A549 (cell line): ENCODE data around the gene ANKRD18A. TPM values are rescaled to one million over a fixed set of nuclear protein-coding genes. Genes with fewer than 3 reads are reported as not detected.

Source experiments
- ATAC-seq, 2 experiments: fragments of 200-7000 bp in 1 of 2; fragments of >200 bp in 1 of 2; cut with Nextera tagmentation in 1 of 2; cut with Tn5 transposase in 1 of 2; 3 replicates each; pipeline versions ENCODE4 v1.8.0 to v1.9.1; 2018 to 2020; ENCODE audit warnings: mild to moderate bottlenecking in 1 of 2, moderate library complexity in 1 of 2
- CTCF ChIA-PET: fragments of 300-600 bp; sonication (Branson Sonifier 250); formaldehyde crosslinking; extraction: SDS; loops from one replicate; lab custom pipeline; 2021; ENCODE audit warnings: antibody characterized with exemption, inconsistent platforms; lab: Yijun Ruan, JAX
- POLR2A ChIA-PET: fragments of 350-600 bp; formaldehyde crosslinking; extraction: SDS; loops from one replicate; lab custom pipeline; 2021; ENCODE audit warnings: antibody characterized with exemption, inconsistent platforms; lab: Yijun Ruan, JAX
- DNase-seq, 2 experiments: peaks; one replicate each; pipeline versions ENCODE4 v3.0.0 to v3.0.0-alpha.2; 2011 to 2016; ENCODE audit warnings: low read depth in 1 of 2, low spot score in 1 of 2
- FAIRE-seq: peaks from 2 replicates; lab custom pipeline; 2011; peaks lifted over from hg19 to GRCh38; lab: Jason Lieb, UNC
- H3K27ac ChIP-seq, 2 experiments: fragments of >200 bp; sonication (Bioruptor Twin); formaldehyde crosslinking; 3 replicates each; pipeline ENCODE4 v1.5.1; 2016 to 2017
- H3K4me1 ChIP-seq: fragments of >200 bp; sonication (Bioruptor Twin); formaldehyde crosslinking; 3 replicates; pipeline ENCODE4 v1.6.1; 2016
- H3K4me2 ChIP-seq: fragments of >200 bp; sonication (Bioruptor Twin); formaldehyde crosslinking; 3 replicates; pipeline ENCODE4 v1.6.1; 2016
- H3K4me3 ChIP-seq: fragments of >200 bp; sonication (Bioruptor Twin); formaldehyde crosslinking; 3 replicates; pipeline ENCODE4 v1.5.1; 2016
- H3K9me3 ChIP-seq: fragments of >200 bp; sonication (Bioruptor Twin); formaldehyde crosslinking; 3 replicates; pipeline ENCODE4 v1.6.1; 2016
- BHLHE40 ChIP-seq: IDR thresholded peaks from 2 replicates; pipeline ENCODE4 v1.6.1; 2012; ENCODE audit warnings: low read depth, low read length, inconsistent platforms
- CHD2 ChIP-seq: fragments of 150-350 bp; IDR thresholded peaks from 2 replicates; pipeline ENCODE4 v1.6.1; 2014; ENCODE audit warnings: low read length; ENCODE audit not compliant: partially characterized antibody
- CTCF ChIP-seq: fragments of >200 bp; sonication (Bioruptor Twin); formaldehyde crosslinking; IDR thresholded peaks from 3 replicates; pipeline ENCODE4 v1.5.1; 2016
- E2F6 ChIP-seq: IDR thresholded peaks from 2 replicates; pipeline ENCODE4 v1.6.1; 2012; ENCODE audit warnings: low read depth, borderline replicate concordance
- EHF ChIP-seq: fragments of 250-450 bp; sonication (Bioruptor Pico); IDR thresholded peaks from 2 replicates; pipeline ENCODE4 v1.5.0; 2020; ENCODE audit warnings: mild to moderate bottlenecking
- FOXS1 ChIP-seq: fragments of 250-450 bp; sonication (Bioruptor Pico); IDR thresholded peaks from 2 replicates; pipeline ENCODE4 v1.5.0; 2020; ENCODE audit warnings: mild to moderate bottlenecking, moderate library complexity
- GATA3 ChIP-seq: IDR thresholded peaks from 2 replicates; pipeline ENCODE4 v1.6.1; 2012; ENCODE audit warnings: borderline replicate concordance
- HDAC2 ChIP-seq: fragments of 200-600 bp; sonication (generic); IDR thresholded peaks from 2 replicates; pipeline ENCODE4 v1.6.1; 2016
- HOXB13 ChIP-seq: fragments of 250-450 bp; sonication (Bioruptor Pico); IDR thresholded peaks from 2 replicates; pipeline ENCODE4 v1.5.0; 2020; ENCODE audit warnings: low read depth, mild to moderate bottlenecking, moderate library complexity
- JUN ChIP-seq, 2 experiments: fragments of >200 bp; sonication (Bioruptor Twin); formaldehyde crosslinking; IDR thresholded peaks; 2 replicates in 1 of 2; 3 replicates in 1 of 2; pipeline ENCODE4 v1.6.1; 2016 to 2017
- MYC ChIP-seq: IDR thresholded peaks from 2 replicates; pipeline ENCODE4 v1.6.1; 2012; ENCODE audit warnings: mild to moderate bottlenecking, inconsistent platforms, low read length, improper control_type of control experiment, borderline replicate concordance
- NPAS2 ChIP-seq: fragments of 250-450 bp; sonication (Bioruptor Pico); IDR thresholded peaks from 2 replicates; pipeline ENCODE4 v1.8.0; 2022; ENCODE audit warnings: mild to moderate bottlenecking, moderate library complexity, borderline replicate concordance
- NR3C1 ChIP-seq: fragments of >200 bp; sonication (Bioruptor Twin); formaldehyde crosslinking; IDR thresholded peaks from 3 replicates; pipeline ENCODE4 v1.6.1; 2017
- POLR2AphosphoS2 ChIP-seq: conservative IDR thresholded peaks from 2 replicates; pipeline ENCODE4 v1.6.1; 2012; ENCODE audit warnings: low read length, improper control_type of control experiment, inconsistent platforms
- RAD21 ChIP-seq, 2 experiments: fragments of >200 bp in 1 of 2; sonication (Bioruptor Twin) in 1 of 2; formaldehyde crosslinking in 1 of 2; IDR thresholded peaks in 1 of 2; conservative IDR thresholded peaks in 1 of 2; 2 replicates in 1 of 2; 3 replicates in 1 of 2; pipeline ENCODE4 v1.6.1; 2012 to 2018; ENCODE audit warnings: inconsistent platforms in 1 of 2
- RCOR1 ChIP-seq: fragments of 150-350 bp; IDR thresholded peaks from 2 replicates; pipeline ENCODE4 v1.6.1; 2014; ENCODE audit warnings: antibody characterized with exemption, low read length, low read depth
- REST ChIP-seq: fragments of 200-600 bp; sonication (generic); IDR thresholded peaks from 2 replicates; pipeline ENCODE4 v1.6.1; 2016; ENCODE audit warnings: antibody characterized with exemption, mild to moderate bottlenecking, moderate library complexity
- RNF2 ChIP-seq: fragments of 200-600 bp; sonication (generic); IDR thresholded peaks from 2 replicates; pipeline ENCODE4 v1.6.1; 2016; ENCODE audit warnings: low read depth, mild to moderate bottlenecking, antibody characterized with exemption, moderate library complexity, borderline replicate concordance
- SREBF2 ChIP-seq: fragments of 450-650 bp; IDR thresholded peaks from 2 replicates; pipeline ENCODE4 v1.6.1; 2014; ENCODE audit warnings: mild to moderate bottlenecking, moderate library complexity
- TP53 ChIP-seq: fragments of 250-450 bp; sonication (Bioruptor Pico); IDR thresholded peaks from 2 replicates; pipeline ENCODE4 v1.5.0; 2021; ENCODE audit warnings: mild to moderate bottlenecking, moderate library complexity
- USF2 ChIP-seq: fragments of 450-650 bp; IDR thresholded peaks from 2 replicates; pipeline ENCODE4 v1.6.1; 2014; ENCODE audit warnings: antibody characterized with exemption
- ZFP36 ChIP-seq: fragments of 450-650 bp; IDR thresholded peaks from 2 replicates; pipeline ENCODE4 v1.6.1; 2014; ENCODE audit warnings: borderline replicate concordance; ENCODE audit not compliant: partially characterized antibody
- ZSCAN20 ChIP-seq: fragments of 250-450 bp; sonication (Bioruptor Pico); IDR thresholded peaks from 2 replicates; pipeline ENCODE4 v1.8.0; 2022; ENCODE audit warnings: mild to moderate bottlenecking, moderate library complexity
- WGBS: methylation state at CpG from one replicate; pipeline ENCODE4 v1.1.6; 2017; ENCODE audit errors: missing lambda C conversion rate; 5-methylcytosine and 5-hydroxymethylcytosine counted together
- polyA plus RNA-seq, 4 experiments: library from polyadenylated mRNA; depleted of rRNA in 3 of 4; stranded (reverse); fragments of >200 nt; fragmentation: RNase III in 1 of 4; extraction: RNeasy Plus Mini Kit Qiagen cat#74134 plus additional on column Dnase treatment in 1 of 4; gene quantifications; 2 replicates in 3 of 4; 3 replicates in 1 of 4; pipeline ENCODE4 v1.2.3, GENCODE V29; 2011 to 2017

ANKRD18A gene
- polyA plus RNA-seq, 2 of the 4 experiments (the other 2 are of a cell fraction) = 4.0 to 15.9 TPM

- no peak for TF ChIP-seq CHD2
- TF ChIP-seq MYC = no peak
- no peak for TF ChIP-seq JUN (IDR thresholded peaks at IDR 0.05)
- no peak for TF ChIP-seq HOXB13 (CRISPR knock-in tag)
- no peak for TF ChIP-seq NPAS2 (CRISPR knock-in tag)
- TF ChIP-seq ZSCAN20 = no peak
These were observed 5.6 kb upstream of the ANKRD18A start (continued) for GRCh38 chr9:38626006-38626405.

GRCh38 chr9:38622951-38623350, 2.6 kb upstream of the ANKRD18A start:
- peak overlapping the region; percentile 81 for H3K4me2 ChIP-seq
- H3K4me1 ChIP-seq = peaks cover 9% of the 10 kb centered on the region; the same call in 2 of the 3 replicates
- FAIRE-seq = no peak
- TF ChIP-seq SREBF2 (no peak), RCOR1 (no peak), FOXS1 (CRISPR knock-in tag) (no peak), E2F6 (no peak), GATA3 (no peak), NR3C1 (no peak), TP53 (CRISPR knock-in tag) (no peak), ZSCAN20 (no peak), ZFP36 (no peak), BHLHE40 (no peak), RNF2 (no peak), EHF (no peak), CTCF (no peak), REST (no peak), POLR2AphosphoS2 (no peak), RAD21 (conservative IDR thresholded peaks at IDR 0.05 in 1 of 2, IDR thresholded peaks at IDR 0.05 in 1 of 2) (no peak), HDAC2 (no peak), NPAS2 (CRISPR knock-in tag) (no peak), USF2 (no peak)
- TF ChIP-seq, all 56 proteins: peak for 0
- CTCF ChIA-PET = interaction anchor here (1.1 to 3.0 kb wide), 3 partner anchors 16 to 49 kb away, joined by 3 to 30 read pairs (median 15); no protein-coding TSS in a partner anchor
- POLR2A ChIA-PET = no interaction called here
- ATAC-seq = no peak
- H3K4me3 ChIP-seq = peak overlapping the region; percentile 53; the same call in 2 of the 3 replicates
- DNase-seq = no peak
- no peak overlapping the region; a peak in 1 of 6 replicates for H3K27ac ChIP-seq
- H3K9me3 ChIP-seq = peaks cover 16% of the 10 kb centered on the region
- 94% methylated on average over 2 of the region's 2 CpGs for WGBS
